Hematopoietic multipotent progenitor cell treated with erythropoietin and hydrocortisone succinate and interleukin-3 and kit ligand, for 6 days (in vitro differentiated cells): ENCODE results near the gene PIP4K2B.
A peak's percentile ranks its signal among the peaks of the same experiment; 100 is the strongest.
"Not testable (repeated sequence)": the region's sequence is repeated elsewhere in the genome, so short reads cannot be mapped to it uniquely, and the experiment has no call there.

Experiments
- DNase-seq: peaks from one replicate; pipeline ENCODE4 v3.0.0-alpha.2; 2015

Gene PIP4K2B

DNA sequence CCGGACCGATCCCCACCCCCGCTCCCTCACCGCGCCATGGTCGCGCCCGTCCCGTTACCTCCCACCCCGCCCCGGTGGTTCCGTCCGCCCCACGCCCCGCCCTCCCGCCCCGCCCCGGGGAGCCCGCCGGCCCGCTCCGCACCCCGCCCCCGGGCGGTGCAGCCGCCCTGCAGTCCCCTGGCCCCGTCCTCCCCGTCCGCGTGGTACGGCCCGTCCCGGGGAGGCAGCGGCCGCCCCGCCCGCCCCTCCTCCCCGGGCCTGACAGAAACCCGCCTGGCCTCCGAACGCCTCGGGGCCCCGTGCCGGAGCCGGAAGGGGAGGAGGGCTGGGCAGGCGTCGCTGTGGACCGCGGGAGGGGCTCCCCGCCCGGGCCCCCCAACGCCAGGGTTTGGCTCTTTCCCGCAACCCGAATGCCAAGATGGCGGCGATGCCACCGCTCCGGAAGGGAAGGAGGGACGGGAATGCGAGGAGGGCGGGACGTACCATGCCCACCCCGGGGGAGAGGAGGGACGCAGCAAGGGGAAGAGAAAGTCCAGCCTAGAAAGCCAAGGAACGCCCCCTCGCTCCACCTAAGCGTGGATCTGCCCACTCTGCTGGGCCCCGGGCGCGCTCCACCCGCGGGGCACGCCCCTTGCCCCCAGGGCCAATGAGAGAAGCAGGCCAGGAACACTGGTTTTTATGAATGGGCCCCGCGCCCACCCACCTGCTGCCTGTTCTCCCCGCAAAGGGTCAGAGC is at the start of gene PIP4K2B:
Gene PIP4K2B (minus strand): TSS at position 56 of the 736 bp plus-strand sequence. CDS start 132 bp downstream, outside the sequence.
- peak; percentile 99 for DNase-seq

DNA sequence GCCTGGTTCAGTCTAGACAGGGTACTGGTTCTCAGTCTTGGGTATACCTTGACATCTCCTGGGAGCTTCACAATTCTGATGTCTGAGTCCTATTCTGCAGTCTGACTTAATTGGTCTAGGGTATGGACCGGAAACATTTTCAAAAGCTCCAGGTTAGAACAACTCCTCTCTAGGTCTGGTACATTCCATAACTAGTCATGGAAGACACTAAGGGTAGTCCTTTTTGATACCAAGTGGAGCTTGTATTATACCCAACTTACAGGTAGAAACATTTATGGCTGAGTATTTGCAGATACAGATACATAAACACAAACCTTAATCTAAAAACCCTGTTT is 49.2 kb upstream of the PIP4K2B start:
- DNase-seq: no peak

DNA sequence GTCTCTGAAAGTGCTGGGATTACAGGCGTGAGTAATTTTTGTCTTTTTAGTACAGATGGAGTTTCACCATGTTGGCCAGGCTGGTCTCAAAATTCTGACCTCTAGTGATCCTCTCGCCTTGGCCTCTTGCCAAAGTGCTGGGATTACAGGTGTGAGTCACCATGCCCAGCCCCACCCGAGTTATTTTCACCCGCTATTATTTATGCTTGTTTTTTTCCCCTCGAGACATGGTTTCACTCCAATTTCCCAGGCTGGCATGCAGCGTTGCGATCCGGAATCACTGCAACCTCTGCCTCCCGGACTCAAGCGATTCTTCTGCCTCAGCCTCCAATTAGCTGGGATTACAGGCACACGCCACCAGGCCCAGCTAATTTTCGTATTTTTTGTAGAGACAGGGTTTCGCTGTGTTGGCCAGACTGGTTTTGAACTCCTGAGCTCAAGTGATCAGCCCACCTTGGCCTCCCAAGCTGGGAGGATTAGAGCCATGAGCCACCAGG is 45.0 kb upstream of the PIP4K2B start:
- peak; percentile 31 for DNase-seq

DNA sequence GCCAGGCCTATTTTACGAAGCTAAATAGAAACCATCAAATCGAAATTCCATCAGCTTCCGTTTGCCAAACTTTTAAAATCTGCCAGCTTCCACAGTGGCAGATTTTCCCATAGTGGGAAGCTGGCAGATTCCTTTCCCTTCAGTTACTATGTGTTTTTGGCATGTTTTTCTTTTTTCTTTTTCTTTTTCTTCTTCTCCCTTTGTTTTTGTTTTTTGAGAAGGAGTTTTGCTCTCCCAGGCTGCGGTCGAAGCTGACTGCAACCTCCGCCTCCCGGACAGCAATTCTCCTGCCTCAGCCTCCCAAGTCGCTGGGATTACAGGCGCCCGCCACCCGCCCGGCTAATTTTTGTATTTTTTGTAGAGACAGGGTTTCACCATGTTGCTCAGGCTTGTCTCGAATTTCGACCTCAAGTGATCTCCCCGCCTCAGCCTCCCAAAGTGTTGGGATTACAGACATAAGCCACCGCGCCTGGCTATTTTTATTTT is 26.4 kb upstream of the PIP4K2B start:
- DNase-seq: no peak

DNA sequence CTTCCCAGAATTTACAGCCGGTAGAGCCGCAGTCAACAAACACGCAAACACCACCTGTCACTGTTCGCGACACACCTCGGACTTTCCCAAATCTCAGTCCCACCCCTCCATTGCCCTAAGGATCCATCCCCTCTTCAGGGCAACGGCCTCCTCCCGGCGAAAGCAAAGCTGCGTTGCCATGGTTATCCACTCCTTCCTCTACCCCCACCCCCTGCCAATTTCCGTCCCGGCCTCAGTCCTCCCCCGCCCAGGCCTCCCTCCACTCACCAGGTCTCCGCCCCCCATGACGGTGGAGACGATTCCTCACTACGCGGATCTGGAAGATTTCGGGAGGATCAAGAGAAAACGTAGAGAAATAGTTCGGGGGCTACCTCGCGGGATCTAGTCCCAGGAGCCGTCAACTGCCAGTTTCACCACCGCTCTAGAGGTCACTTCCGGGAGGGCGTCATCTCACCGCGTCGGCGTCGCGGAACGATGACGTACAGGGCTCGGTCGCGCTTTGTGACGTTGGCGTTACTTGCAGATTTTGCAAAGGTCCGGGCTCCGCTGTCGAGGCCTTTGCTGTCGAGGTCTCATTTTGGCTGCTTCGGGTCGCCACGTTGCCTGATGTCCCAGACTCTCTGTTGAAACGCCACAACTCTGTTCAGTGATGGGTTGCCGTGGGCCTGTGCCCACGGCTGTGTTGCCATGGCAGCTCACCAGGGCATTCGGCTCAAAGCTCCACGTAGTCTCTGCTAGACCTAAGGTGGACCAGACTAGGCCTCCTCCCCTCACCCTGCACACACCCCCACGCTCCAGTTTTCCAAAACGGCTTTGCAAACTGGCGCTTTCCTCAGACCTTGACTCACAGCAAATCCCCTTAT is 25.8 kb upstream of the PIP4K2B start, which contains the start of gene CWC25:
Gene CWC25 (minus strand): TSS at position 423 of the 863 bp plus-strand sequence. CDS start 138 bp downstream, at position 285.
- peak; percentile 92 for DNase-seq

DNA sequence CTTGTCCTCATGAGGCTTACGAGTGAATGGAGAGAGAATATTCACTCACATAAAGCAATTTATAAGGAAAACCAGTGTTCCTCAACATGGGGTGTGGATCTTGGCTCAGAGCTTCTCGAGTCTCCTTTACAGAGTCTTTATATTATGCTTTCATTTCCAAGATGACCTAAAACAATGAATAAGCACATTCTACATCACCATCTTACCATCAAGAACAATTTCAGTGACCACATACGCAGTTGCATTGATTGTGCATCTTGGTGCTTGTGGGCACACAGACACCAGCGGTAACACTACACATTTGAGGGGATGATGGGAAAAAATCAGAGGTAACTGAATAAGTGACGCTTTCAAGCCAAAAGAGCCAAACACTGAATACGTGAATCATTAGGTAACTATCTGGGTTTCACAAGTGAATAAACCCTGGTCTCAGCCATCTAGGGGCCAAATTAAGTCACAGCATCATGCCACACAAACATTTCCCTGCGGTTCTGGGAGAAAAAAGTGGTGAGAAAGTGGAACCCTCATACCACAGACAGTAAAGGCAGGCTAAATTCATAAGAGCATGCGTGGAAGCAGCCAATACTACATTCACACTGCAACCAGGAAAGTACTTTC is 16.3 kb upstream of the PIP4K2B start:
- DNase-seq: peak; percentile 54

DNA sequence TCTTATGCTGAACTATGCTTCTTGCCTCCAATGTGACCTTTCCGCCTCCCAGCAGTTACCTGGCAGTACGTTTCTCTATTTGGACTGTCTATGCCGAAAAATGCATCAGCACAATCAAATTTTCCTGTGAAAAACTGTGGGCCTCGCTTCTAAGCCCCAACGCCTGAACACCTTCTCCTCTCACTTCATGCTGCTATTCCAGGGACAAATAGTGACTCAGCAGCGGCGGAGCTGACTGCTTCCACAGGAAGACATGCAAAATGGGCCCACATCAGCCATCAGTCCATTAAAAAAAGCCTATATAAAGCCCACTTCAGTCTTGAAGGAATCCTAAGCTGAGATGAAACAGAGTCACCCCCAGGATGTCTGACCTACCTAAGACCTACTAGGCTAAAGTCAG is 10.5 kb upstream of the PIP4K2B start:
- no peak for DNase-seq

DNA sequence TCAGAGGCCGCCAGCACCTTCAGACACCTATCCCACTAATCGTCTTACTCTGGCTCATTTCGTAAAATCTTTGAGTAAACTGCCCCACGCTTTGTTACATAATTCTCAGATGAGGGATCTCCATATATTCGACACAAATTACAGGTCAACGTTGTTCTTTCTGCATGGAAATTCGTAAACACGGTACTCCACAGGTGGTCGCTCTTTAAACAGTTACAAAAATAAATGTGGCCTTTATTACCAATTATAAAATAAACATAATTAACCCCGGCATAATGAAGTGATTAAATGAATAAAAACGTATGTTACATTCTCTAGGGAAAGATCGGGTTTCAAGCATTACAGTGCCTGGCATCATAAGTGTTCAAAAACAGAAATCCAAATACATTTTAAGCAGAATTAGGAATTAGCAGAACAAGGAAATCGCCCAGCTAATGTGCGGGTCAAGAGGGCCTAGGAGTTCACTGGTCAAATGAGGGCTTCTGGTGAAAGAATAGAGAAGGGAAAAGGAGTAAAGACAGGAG is 943 bp upstream of the PIP4K2B start:
- no peak for DNase-seq

DNA sequence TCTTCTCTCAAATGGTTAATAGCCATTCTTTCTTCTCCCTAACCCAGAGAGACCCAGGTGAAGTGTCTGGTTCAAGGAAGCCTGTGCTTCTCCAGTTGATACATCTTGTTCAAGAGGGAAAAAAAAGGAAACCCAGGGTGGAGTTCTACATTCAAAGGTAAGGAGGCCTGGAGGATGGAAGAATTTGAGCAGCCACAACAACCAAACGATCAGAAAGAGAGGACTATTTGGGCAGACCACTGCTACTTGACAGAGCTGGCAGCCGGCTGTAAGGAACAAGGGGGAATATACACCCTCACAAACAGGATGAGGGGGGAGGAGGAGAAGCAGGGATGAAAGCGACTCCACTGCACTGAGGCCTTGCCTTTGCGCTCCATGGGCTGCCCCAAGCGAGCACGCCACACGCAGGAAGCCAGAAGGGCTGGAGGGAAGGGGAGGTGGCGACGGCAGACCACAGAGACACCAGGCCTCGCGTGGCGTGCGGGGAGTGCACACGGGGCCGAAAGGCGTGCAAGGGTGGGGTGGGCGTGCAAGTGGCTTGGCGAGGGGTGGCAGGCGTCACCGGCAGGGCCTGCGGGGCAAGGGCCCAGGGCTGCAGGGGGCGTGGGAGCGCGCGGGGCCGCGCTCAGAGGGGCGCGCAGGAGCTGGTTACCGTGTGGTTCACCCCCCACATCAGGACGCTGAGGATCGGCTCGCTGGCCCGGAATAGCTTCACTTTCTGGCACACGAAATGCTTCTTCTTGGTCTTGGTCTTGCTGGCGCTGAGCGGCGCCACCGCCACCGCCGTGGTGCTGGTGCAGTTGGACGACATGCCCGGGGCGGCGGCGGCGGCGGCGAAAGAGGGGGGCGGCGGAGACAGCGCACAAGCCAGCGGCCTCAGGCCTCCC is 499 bp downstream of the PIP4K2B start:
- DNase-seq: peak; percentile 73

DNA sequence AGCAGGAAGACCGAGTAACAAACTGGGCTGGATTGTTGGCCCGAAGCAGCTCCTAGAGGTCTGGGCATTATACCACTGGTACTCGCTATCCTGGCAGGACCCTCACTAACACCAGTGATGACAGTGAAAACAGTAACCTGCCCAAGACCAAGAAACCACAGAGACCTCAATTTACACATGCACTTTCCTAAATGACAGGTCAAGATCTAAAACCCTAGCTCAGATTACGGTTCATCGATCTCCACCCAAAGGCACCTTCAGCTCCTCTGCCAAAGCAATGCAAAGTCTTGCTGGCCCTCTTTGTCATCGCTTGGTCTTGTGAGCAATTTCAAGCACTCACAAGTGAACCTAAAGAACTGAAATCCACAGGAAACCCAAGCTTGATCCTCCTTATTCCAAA is 1.5 kb downstream of the PIP4K2B start:
- DNase-seq: no peak

DNA sequence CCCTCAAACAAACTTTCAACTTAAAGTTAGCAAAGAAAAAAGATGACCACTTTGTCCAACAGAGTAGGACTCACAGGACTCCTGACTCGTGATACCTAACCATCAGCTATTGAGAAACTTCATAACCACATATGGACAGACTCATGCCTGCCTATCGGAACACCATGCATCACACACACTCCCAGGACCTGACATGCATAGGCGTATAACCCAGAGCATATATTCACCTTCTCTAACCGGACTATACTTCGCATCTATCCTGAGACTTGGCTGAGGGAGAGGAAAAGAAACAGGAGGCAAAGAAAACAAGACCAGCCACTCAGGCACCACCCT is 2.2 kb downstream of the PIP4K2B start:
- DNase-seq: no peak

DNA sequence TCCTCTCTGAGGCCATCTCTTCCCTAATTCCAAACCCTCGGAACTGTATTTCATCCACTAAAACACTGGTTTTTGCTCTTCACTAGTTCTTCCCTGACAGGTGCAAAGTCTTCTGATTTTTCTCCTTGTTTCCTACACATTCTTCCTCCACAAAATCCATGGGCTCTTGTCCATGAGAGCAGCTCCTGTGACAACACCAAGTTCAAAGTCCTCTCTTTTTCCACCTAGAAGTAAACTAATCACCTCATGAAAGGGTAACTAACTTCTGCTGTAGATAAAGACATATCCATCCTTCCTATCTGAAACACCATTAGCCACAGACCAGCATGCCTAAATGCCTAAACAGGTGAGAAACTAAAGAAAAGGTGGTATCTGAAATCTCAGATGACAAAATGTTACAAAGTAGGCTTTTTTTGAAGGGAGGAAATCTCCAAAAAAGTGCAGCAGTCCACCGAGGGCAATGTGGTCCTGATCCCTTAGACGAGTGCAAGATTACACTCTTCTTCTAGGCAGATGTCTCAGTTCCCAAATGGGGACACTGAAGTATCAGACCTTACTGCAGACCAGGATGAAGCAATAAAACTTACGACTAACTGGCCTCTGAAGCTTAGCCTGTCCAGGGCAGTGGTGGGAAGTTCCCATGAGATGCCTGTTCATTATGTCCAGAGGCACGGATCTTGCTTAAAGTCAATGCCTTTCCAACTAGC is 2.8 kb downstream of the PIP4K2B start:
- no peak for DNase-seq

DNA sequence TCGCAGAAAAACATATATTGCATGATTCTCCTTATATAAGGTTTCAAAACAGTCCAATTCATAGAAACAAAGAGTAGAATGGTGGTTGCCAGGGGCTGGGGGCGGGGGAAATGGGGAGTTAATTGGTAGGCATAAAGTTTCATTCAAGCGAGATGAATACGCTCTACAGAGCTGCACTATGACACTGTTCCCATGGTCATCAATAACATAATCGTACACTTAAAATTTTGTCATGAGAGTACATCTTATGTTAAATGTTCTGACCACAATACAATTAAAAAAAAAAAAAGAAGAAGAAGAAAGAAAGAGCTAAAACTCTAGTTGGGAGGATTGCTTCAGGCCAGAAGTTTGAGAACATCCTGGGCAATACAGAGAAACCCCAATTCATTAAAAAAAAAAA is 5.1 kb downstream of the PIP4K2B start:
- no peak for DNase-seq

DNA sequence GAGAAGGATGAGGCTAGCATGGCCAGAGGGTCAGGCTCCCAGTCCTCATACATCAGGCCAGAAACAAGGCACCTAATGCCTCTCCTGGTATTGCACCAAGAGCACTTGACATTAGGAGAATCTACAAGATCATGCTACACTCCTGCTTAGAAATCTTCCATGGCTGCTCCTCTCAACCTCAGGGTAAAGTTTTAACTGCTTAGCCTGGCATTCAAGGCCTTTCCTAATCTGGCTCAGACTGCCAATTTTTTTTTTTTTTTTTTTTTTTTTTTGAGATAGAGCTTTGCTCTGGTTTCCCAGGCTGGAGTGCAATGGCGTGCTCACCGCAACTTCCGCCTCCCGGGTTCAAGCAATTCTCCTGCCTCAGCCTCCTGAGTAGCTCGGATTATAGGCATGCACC is 8.2 kb downstream of the PIP4K2B start:
- no peak for DNase-seq

DNA sequence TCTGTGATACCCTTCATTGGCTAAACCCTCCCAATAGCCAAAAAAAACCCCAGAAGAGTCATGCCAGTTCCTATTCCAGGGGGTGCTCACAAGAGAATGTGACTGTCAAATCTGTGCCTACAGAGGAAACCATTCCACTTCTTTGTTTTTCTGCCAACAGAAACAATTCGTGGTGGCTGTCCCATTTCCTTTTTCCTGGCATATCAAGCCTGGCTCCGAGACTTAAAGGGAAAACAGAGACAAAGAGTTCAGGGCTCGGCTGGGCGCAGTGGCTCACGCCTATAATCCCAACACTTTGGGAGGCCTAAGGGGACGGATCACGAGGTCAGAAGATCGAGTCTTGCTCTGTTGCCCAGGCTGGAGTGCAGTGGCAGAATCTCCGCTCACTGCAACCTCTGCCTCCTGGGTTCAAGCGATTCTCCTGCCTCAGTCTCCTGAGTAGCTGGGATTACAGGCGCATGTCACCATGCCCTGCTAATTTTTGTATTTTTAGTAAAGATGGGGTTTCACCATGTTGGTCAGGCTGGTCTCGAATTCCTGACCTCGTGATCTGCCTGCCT is 9.1 kb downstream of the PIP4K2B start:
- DNase-seq: not testable (repeated sequence)

DNA sequence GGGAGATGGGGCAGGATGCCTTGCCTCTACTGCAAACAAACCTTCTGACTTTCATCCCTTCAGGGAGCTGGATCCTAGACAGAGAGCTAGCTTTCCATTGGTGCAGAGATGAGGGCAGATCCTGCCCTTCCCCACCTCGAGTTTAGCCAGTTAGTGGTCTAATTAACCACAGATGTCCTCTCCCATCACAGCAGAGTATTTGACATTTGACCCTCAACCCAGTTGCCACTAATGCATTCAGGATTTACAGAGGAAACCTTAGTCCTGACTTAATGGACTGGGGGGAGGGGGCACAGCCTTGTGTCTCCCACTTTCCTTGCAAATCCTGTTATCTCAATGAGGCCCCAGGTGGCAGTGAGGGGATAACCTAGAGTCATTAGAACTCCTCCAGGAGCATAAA is 10.2 kb downstream of the PIP4K2B start:
- no peak for DNase-seq

DNA sequence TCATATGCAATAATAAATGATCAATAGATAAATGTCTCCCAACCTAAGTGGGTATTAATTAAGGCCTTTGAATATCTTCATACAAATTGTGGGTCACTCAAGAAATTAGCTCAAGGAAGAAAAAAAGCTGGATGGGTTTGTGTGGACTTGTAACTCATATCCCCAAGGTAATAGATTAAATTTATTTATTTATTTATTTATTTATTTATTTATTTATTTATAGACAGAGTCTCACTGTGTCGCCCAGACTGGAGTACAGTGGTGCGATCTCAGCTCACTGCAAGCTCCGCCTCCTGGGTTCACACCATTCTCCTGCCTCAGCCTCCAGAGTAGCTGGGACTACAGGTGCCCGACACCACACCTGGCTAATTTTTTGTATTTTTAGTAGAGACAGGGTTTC is 11.4 kb downstream of the PIP4K2B start:
- not testable (repeated sequence) for DNase-seq

DNA sequence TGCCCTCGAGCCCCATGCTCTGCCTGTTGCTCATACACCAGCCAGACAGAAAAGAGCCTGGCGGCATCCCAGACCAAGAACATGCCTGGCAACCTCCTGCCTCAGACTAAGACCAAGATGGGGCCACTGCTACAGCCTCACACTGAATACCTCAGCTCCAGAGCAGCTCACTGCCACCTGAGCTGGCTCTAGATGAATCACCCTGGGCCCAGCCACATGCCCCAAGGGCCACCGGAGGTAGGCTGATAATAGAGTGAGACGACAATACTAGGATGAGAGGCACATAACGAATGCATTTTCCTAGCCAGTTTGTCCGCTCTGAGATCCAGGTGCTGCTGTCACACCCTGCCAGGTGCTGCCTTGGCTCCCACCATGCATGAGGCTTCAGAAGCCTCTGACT is 13.0 kb downstream of the PIP4K2B start:
- DNase-seq: no peak

DNA sequence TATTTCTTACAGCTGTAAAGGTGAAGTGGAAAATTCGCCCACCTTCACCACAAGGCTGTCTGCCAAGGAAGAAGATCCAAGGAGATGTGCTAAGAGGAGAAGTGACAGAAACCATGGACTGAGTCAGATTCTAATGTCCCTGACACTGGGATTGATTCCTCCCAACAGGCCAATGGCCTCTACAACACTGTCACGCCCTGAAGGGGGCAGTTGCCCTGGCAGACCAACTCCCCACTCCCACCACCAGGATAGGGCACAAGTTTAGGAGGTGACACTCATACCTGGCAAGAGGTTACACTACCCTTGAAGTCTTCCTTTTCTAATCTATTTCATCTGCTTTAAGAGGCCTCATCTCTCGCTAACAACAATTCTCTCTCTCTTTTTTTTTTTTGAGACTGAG is 16.1 kb downstream of the PIP4K2B start:
- DNase-seq: no peak

DNA sequence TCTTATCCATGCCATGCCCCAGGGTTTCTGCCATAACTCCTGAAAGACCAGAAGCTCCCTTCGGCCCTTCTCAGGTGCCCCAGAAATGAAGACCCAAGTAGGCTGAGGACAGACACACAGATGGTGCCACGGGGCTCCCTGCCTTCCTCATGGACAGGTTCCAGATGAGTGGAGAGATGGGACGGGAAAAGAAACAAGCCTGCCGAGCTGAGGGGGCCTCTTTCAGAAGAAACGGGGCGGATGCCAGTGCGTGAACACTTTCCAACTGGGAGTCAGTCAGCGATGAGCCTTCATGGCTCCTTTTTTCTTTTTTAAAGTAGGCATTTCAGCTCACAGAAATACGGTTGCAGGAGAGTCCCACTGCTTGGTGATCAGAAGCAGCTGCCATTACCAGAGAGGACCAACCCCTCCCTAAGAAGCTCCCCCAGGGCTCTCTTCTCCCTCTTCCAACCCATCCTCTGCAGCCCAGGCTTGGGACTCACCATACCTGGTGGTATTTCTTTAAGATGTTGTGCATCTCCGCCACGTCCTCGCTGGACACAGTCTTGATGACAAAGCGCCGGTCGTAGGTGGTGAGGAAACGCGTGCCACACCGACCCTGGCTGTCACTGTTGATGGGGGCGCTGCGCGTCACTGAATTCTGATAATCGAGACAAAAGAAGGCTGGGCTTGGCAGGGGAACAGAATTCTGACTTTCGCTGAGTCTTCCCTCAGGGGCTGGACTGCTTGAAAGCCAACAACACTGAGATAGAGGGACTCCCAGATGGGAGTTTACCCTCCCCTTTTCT is 19.2 kb downstream of the PIP4K2B start:
- DNase-seq: no peak
